ENCODE results near the gene AFF4. TPM values are rescaled to one million over a fixed set of nuclear protein-coding genes. Genes with fewer than 3 reads are reported as not detected.
"Not testable (repeated sequence)": the region's sequence is repeated elsewhere in the genome, so short reads cannot be mapped to it uniquely, and the experiment has no call there.

AFF4 gene, protein sequence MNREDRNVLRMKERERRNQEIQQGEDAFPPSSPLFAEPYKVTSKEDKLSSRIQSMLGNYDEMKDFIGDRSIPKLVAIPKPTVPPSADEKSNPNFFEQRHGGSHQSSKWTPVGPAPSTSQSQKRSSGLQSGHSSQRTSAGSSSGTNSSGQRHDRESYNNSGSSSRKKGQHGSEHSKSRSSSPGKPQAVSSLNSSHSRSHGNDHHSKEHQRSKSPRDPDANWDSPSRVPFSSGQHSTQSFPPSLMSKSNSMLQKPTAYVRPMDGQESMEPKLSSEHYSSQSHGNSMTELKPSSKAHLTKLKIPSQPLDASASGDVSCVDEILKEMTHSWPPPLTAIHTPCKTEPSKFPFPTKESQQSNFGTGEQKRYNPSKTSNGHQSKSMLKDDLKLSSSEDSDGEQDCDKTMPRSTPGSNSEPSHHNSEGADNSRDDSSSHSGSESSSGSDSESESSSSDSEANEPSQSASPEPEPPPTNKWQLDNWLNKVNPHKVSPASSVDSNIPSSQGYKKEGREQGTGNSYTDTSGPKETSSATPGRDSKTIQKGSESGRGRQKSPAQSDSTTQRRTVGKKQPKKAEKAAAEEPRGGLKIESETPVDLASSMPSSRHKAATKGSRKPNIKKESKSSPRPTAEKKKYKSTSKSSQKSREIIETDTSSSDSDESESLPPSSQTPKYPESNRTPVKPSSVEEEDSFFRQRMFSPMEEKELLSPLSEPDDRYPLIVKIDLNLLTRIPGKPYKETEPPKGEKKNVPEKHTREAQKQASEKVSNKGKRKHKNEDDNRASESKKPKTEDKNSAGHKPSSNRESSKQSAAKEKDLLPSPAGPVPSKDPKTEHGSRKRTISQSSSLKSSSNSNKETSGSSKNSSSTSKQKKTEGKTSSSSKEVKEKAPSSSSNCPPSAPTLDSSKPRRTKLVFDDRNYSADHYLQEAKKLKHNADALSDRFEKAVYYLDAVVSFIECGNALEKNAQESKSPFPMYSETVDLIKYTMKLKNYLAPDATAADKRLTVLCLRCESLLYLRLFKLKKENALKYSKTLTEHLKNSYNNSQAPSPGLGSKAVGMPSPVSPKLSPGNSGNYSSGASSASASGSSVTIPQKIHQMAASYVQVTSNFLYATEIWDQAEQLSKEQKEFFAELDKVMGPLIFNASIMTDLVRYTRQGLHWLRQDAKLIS
- 46.4 TPM for polyA plus RNA-seq (2013, experiment 1 of 2; ENCODE audit: insufficient read length)
- 54.4 TPM for polyA plus RNA-seq (2013, experiment 2 of 2; ENCODE audit: insufficient read length)

DNA sequence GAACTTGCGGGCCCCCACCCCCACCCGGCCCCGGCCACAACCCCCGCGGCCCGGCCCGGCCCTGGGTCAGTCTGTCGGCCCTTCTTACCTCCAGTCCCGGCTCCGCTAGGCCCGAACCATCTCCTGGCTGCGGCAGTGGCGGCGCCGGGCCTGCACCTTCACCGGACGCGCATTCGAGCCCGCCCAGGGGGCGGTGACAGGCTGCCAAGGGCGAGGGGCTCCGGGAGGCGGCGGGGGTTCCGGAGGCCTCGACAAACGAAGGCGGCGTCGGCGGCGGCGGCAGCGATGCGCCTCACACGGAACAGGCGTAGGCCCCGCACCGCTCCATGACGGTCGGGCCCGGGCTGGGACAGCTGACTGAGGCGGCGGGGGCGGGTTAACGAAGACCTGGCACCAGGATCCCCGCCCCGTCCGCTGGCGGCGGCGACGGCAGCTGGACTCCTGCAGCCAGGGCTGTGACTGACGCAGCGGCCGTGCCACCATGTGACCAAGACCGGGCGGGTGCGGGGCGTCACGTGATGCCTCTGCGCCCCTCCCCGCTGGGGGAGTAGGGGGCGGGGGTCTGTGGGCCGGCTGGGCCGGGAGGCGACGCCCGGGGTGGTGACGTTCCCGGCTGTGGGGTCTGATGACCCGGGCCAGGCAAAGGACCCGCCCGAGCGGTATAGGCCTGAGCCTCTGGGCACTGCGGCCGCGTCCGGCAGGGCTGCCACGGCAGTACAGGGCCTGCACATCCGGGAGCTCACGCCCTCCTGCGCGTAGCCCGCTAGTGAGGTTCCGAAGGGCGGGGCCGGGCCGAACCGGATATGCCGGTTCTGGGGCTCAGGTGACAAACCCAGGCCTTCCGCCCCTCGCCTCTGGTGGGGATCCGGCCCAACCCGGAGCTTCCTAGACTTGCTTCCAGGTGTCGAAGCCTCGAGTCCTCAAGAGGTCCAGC is at the start of gene AFF4:
Gene AFF4, minus strand, starts transcription at position 464 of the 934 bp plus-strand sequence. CDS start 26,445 bp downstream, outside the sequence.
- peak; percentile 97 for DNase-seq

GRCh38 chr5:133008455-133008854 is 45.0 kb upstream of the AFF4 start:
- not testable (repeated sequence) for DNase-seq

GRCh38 chr5:133006653-133007052 is 43.2 kb upstream of the AFF4 start:
- no peak for DNase-seq

GRCh38 chr5:132999246-132999645 is 35.8 kb upstream of the AFF4 start:
- no peak for DNase-seq

- no peak for DNase-seq
Measured at GRCh38 chr5:132998556-132998955, 35.1 kb upstream of the AFF4 start.

- no peak for DNase-seq
Measured at GRCh38 chr5:132996307-132996706, 32.9 kb upstream of the AFF4 start.

DNA sequence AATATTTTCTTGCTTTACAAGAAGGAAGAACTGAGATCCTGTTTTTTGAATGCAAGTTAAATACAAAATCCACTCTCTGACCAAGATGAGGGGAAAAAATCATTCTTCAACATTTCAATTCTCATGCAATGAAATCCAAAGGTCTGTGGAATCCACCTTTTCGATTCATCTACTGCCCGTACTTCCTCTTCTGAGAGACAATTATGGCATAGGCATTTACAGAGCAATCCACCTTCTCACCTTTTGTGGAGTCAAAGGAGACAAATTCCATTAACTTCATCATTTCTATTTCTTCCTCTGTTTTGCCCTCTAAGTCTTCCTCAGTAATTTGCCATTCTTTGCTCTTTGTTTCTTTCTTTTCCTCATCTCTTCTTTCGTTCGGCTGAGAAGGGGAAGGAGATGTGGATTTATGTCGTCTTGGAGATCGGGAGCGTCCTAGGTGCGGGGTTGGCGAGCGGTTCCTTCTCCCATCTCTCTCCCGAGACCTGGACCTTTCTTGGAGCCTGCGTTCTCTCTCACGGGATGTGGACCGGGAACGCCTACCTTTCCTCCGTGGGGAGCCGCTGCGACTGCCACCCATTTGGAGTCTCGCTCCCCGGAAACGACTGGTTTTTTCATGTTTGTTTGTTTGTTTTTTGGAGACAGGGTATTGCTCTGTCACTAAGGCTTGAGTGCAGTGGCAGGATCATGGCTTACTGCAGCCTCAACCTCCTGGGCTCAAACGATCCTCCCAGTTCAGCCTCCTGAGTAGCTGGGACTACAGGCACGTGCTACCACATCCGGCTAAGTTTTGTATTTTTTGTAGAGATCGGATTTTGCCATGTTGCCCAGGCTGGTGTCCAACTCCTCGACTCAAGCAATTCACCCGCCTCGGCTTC is 24.3 kb upstream of the AFF4 start:
- no peak for DNase-seq

DNA sequence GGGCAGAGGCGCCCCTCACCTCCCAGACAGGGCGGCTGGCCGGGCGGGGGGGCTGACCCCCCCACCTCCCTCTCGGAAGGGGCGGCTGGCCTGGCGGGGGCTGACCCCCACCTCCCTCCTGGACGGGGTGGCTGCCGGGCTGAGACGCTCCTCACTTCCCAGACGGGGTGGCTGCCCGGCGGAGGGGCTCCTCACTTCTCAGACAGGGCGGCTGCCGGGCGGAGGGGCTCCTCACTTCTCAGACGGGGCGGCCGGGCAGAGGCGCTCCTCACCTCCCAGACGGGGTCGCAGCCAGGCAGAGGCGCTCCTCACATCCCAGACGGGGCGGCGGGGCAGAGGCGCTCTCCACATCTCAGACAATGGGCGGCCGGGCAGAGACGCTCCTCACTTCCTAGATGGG is 19.5 kb upstream of the AFF4 start:
- DNase-seq: not testable (repeated sequence)

GRCh38 chr5:132981288-132981687 is 17.9 kb upstream of the AFF4 start:
- no peak for DNase-seq

DNA sequence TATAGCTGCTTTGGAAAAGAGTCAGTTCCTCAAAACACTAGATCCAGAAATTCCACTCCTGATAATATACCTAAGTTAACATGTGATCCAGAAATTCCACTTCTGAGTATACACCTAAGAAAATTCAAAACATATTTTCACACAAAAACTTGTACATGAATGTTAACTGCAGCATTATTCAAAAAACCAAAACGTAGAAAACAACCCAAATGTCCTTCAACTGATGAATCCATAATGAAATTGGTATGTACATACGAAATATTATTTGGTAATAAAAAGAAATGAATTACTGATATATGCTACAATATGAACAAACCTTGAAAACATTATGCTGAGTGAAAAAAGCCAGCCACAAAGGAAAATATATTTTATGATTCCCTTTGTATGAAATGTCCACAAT is 16.5 kb upstream of the AFF4 start:
- no peak for DNase-seq

GRCh38 chr5:132979367-132979940 is 16.0 kb upstream of the AFF4 start:
- DNase-seq: peak; percentile 13

- DNase-seq: no peak
Measured at GRCh38 chr5:132976852-132977251, 13.4 kb upstream of the AFF4 start.

- not testable (repeated sequence) for DNase-seq
Measured at GRCh38 chr5:132972436-132972828, 9.0 kb upstream of the AFF4 start.

- peak; percentile 52 for DNase-seq
Measured at GRCh38 chr5:132971483-132972435, 8.3 kb upstream of the AFF4 start.

- no peak for DNase-seq
Measured at GRCh38 chr5:132965120-132965519, 1.7 kb upstream of the AFF4 start.

GRCh38 chr5:132962429-132963021 is 909 bp downstream of the AFF4 start:
- peak; percentile 57 for DNase-seq

DNA sequence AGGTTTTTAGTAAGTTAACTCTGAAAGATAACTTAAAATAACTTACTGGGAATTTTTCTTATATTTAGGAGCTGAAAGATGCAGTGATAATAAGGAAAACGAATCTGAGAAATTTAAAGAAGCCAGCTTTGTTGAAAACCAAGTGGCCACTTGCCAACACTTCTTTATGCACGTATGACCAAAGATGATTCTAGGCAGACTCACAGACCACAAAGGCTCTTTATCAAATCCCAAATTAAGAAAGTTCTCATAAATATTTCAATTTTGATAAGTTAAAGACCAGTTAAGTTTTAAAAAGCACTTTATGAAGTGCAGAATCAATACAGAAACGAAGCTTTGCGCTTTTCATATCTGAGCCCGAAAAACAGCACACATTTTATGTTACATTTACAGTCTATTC is 1.5 kb downstream of the AFF4 start:
- DNase-seq: peak; percentile 55

DNA sequence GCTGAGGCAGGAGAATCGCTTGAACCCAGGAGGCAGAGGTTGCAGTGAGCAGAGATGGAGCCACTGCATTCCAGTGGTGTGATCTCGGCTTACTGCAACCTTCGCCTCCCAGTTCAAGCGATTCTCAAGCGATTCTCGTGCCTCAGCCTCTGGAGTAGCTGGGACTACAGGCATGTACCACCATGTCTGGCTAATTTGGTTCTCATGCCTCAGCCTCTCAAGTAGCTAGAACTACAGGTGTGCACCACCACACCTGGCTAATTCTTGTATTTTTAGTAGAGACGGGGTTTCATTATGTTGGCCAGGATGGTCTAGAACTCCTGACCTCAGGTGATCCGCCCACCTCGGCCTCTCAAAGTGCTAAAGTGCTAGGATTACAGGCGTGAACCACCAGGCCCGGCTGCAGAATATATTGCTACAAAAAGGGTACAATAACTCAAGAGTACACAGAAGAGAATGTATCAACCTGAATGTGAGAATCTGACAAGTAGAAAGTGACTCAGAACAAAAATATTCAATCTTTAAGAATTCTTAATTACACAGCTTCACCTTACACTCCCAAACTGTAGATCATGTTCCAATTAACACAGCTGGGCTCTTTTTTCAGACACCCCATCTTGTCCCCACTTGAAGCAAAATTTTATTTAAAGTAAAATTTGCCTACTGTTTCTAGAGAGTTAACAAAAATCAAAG is 2.2 kb downstream of the AFF4 start:
- not testable (repeated sequence) for DNase-seq

Measured in fibroblast of skin of scalp (primary cell).